GM12892 (cell line): ENCODE results near the gene PIK3R2.

Experiments used
- DNase-seq: peaks from one replicate; pipeline ENCODE4 v3.0.0; 2011; ENCODE audit not compliant: insufficient read length
- FAIRE-seq: peaks from 2 replicates; lab custom pipeline; 2011; peaks lifted over from hg19 to GRCh38; lab: Jason Lieb, UNC
- POLR2A ChIP-seq: IDR thresholded peaks from 2 replicates; pipeline ENCODE4 v1.6.1; 2011; ENCODE audit warnings: low read depth, low read length, control low read depth
- POLR2AphosphoS5 ChIP-seq: IDR thresholded peaks from 2 replicates; pipeline ENCODE4 v1.6.1; 2011; ENCODE audit warnings: low read depth, low read length, control low read depth
- TAF1 ChIP-seq: IDR thresholded peaks from 2 replicates; pipeline ENCODE4 v1.6.1; 2011; ENCODE audit warnings: low read depth, mild to moderate bottlenecking, control low read depth, low read length, borderline replicate concordance

The PIK3R2 gene

DNA sequence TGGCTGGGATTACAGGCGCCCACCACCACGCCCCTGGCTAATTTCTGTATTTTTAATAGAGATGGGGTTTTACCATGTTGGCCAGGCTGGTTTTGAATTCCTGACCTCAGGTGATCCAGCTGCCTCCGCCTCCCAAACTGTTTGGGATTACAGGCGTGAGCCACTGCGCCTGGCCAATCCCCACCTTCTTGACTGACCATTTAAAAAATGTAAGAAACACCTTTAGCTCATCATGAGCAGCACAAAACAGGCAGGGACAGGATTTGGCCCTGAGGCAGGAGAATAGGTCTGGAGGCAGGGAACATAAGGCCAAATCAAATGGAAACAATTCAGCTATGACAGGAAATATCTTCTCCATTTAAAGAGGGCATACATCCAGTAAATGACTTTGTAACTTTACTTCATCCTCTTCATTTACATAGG lies 38.7 kb downstream of the PIK3R2 start:
- no peak for TF ChIP-seq POLR2AphosphoS5
- TF ChIP-seq POLR2A, result no peak
- no peak for TF ChIP-seq TAF1
- DNase-seq, result no peak
- FAIRE-seq, result peak; percentile 40

DNA sequence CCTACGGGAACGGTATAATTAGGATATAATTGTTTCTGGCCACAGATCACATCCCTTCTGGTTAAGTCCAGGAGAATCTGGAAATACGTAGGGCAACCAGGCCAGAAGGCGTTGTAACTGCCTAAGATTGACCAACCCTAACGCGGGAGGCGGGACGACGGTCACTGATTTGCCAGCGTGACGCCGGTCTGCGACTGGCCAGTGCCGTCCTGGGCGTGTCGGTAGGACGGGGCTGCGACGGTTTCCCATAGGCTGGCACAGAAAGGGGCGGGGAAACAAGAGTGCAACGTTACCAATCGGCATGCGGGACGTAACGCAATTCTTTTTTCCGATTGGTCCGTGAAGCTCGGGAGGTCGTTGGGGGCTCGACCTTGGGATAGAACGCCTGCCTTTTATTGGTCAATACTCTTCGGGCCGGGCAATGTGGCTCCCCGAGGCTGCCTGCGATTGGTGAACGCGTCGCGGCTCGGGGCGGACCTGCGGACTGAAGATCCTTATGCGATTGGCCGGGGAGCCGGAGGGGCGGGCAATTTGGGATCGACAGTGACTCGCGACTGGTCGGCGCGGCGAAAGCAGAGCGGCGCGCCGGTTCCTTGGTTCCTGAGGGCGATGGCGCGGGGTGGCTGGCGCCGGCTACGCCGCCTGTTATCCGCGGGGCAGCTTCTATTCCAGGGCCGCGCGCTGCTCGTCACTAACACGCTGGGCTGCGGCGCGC lies 39.9 kb downstream of the PIK3R2 start, which contains the start of gene MPV17L2:
Gene MPV17L2 (plus strand): TSS at position 546 of the 715 bp plus-strand sequence. CDS start 64 bp downstream, at position 610.
- FAIRE-seq (peak; percentile 99), DNase-seq (peak; percentile 93)
- TF ChIP-seq POLR2AphosphoS5, result peak; percentile 50; the same call in 1 of the 2 replicates
- TF ChIP-seq TAF1, result 0 out of 2 replicates have a peak, but pooled peaks have one; percentile 17
- TF ChIP-seq POLR2A, result peak; percentile 66

DNA sequence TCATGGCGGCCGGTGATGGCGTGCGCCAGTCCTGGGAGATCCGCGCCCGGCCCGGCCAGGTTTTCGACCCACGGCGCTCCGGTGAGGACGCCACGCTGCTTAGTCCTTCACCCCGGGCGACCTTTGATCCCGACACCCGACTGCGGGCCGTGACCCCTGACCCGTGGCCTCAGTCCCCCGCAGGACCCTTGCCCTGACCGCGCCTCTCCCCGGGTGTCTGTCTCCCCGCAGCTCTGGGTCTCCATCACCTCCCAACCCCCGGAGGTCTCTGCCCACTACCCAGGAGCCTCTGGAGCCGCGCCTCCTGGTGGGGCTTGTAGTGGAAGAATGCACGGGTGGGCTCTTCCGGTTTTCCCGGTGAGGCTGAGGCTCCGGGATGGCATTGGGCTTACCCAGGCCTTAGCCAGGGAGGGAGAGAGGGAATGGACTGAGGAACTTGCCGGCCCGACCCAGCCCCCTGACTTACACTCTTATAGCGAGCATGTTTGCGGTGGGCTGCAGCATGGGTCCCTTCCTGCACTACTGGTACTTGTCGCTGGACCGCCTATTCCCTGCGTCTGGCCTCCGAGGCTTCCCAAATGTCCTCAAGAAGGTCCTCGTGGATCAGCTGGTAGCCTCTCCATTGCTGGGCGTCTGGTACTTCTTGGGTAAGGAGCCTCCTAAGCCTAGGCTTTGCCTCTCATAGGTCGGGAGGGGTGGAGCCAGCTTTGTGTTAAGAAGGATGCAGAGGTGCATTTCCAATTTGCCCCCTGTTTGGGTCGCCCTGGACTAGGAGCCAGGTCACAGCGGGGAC lies 40.6 kb downstream of the PIK3R2 start:
- TF ChIP-seq POLR2A, result no peak
- TF ChIP-seq TAF1, result no peak
- no peak for TF ChIP-seq POLR2AphosphoS5
- no peak for DNase-seq
- FAIRE-seq, result no peak

DNA sequence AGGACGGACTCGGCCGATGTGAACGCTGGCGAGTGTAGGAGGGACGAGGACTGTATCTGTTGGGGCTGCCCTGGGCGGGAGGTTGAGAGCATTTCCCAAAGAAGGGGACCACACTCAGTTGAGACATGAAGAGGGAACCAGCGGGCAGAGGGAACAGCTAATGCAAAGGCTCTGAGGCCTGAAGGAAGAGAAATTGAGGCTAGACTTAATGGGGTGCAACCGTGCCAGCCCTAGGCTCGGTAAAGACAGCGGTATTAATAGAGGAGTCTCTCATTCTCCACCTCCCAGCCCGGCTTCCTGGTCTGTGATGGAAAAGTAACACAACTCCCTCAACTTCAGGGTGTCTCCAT lies 41.2 kb downstream of the PIK3R2 start:
- TF ChIP-seq TAF1, result no peak
- TF ChIP-seq POLR2AphosphoS5, result no peak
- no peak for TF ChIP-seq POLR2A
- no peak for DNase-seq
- no peak for FAIRE-seq

DNA sequence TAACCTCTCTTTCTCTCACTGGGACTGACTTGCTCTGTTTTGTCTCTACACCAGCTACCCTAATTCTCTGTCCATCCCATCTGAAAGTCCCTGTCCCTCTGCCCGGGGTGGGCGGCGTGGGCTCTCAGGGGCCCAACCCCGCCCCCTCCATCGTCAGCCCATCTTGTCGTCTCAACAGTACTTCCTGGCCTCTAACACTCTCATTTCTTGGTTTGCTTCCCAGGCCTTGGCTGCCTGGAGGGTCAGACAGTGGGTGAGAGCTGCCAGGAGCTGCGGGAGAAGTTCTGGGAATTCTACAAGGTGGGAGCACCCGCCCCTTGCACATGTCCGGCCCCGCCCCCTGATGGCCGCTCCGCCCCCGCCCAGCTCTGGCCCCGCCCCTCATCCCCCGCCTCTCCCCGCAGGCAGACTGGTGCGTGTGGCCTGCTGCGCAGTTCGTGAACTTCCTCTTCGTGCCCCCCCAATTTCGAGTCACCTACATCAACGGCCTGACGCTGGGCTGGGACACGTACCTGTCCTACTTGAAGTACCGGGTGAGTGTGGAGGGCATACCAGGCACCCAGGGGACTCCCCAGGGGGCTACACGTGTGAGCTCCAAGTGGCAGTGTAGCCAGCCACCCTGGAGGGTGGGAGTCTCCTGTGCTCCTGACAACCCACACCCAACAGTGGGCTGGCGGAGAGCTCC lies 41.7 kb downstream of the PIK3R2 start:
- DNase-seq (peak; percentile 60), FAIRE-seq (peak; percentile 85)
- TF ChIP-seq TAF1, result no peak
- no peak for TF ChIP-seq POLR2A
- TF ChIP-seq POLR2AphosphoS5, result no peak

DNA sequence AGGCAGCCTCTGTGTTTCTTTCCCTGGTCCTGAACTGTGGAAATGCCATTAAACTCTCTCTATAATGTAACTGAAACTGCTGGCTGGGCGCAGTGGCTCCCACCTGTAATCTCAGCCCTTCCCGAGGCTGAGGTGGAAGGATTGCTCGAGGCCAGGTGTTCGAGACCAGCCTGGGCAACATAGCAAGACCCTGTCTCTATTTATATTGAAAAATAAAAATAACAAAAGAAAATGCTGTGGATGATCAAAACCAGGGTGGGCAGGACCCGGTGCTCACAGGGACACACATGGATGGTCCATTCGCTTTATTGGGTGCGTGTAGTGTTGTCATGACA lies 43.5 kb downstream of the PIK3R2 start:
- DNase-seq (no peak), FAIRE-seq (no peak)
- TF ChIP-seq TAF1 (no peak), POLR2A (no peak), POLR2AphosphoS5 (no peak)

DNA sequence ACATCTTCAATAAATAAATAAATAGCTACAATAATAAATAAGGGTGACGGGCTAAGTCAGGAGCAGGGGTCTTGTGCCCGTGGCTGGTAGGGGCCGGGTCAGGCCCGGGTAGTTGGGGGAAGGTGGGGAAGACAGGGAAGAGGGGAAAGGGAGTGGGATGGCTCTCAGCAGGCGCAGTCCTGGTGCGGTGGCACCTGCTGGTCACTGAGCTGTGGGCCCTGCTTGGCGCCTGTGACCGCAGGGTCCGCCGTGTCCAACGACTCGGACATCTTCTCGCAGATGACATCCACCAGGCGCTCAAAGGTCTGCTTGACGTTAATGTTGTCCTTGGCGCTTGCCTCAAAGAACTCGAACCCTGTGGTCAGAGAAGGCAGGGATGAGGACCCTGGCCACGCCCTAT lies 44.3 kb downstream of the PIK3R2 start:
- TF ChIP-seq POLR2A, result no peak
- no peak for TF ChIP-seq TAF1
- TF ChIP-seq POLR2AphosphoS5, result no peak
- DNase-seq, result no peak

DNA sequence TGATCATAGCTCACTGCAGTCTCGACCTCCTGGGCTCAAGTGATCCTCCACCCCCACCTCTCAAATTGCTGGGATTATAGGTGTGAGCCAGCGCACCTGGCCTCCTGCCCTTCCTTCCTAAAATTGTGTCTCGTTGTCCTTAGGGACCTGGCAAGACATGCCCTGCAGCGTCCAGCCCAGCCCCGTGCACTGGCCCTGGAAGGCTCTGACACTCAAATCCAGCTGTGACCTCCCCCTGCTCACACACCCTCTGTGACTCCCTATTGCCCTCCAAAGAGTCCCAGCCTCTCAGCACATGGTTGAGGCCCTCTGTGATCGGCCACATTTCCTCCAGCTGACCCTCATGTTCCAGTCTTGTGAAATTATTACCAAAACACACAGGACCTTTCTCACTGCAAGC lies 45.0 kb downstream of the PIK3R2 start:
- FAIRE-seq (no peak), DNase-seq (no peak)
- TF ChIP-seq POLR2A (no peak), POLR2AphosphoS5 (no peak), TAF1 (no peak)

More for the DNA sequence above, 44.3 kb downstream of the PIK3R2 start:
- no peak for FAIRE-seq

DNA sequence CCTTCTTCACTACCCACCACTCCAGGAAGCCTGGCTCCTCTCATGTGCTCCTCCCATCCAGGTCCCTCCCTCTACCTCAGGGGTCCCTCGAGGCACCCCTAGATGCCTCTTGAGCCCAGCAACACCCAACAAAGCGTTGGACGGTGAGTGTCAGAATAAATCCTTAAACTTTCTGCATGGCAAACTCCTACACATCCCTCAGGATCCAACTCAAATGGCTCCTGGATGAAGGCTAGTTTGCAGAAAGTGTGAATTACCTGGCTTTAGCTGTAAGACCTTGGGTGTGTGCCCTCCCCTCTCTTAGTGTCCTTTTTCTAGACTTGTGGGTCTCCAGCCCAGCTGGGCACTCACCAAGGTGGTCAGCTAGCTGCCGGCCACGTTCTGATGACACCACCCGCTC lies 45.4 kb downstream of the PIK3R2 start:
- TF ChIP-seq POLR2AphosphoS5, result no peak
- TF ChIP-seq TAF1, result no peak
- TF ChIP-seq POLR2A, result no peak
- DNase-seq, result no peak
- FAIRE-seq, result no peak

DNA sequence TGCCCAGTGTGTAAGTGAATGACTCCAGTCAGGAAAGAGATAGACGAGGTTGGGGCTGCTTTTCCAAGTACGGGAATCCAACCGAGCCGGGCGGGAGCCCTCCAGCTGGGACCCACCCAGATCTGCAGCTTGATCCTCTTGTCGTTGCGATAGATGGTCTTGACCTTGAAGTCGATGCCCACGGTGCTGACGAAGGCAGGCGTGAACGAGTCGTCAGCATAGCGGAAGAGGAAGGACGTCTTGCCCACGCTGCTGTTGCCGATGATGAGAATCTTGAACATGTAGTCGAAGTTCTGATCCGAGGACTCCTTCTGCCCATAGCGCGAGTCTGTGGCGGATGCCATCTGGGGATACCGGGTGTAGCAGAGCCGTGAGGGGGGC lies 49.4 kb downstream of the PIK3R2 start:
- TF ChIP-seq POLR2A, result no peak
- TF ChIP-seq TAF1, result no peak
- TF ChIP-seq POLR2AphosphoS5, result no peak
- DNase-seq (no peak), FAIRE-seq (no peak)

DNA sequence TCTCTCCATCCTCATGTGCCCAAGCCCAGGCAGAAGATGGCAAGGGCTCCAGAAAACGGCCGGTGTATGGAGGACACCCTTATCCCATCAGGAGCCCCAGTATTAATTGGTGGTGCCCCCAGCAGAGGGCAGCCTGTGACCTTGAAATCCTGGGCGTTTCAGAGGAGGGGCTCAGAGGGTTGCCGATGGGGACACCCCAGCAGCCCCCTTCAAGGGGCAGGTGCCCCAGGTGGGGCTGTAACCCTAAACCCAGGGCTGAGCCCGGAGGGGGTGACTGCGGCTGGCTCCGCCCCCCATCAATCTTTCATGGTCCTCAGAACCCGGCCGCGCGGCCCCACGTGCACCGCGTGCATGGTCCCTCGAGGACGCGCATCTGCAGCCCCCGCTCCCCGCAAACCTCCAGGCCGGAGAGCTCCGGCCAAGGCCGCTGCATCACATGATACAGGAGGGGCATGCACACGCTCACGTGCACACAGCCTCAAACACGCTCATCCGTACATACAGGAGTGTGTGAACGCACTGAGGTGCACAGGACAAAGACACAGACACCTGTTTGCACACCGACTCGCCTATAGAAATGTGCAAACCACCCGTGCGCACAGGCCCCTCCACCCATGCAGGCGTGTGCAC lies 49.9 kb downstream of the PIK3R2 start:
- no peak for TF ChIP-seq POLR2A
- TF ChIP-seq TAF1, result no peak
- TF ChIP-seq POLR2AphosphoS5, result no peak
- no peak for DNase-seq
- peak; percentile 17 for FAIRE-seq
